Heart left ventricle (tissue), 13 donors: Measurements from ENCODE around the gene SH3TC2.

Experiments used
- POLR2A ChIP-seq, 2 donors: fragments of 450-650 bp; IDR thresholded peaks; one replicate each; pipeline ENCODE4 v1.6.1; 2017; ENCODE audit warnings: antibody characterized with exemption in 2 of 2, mild to moderate bottlenecking in 2 of 2, moderate library complexity in 2 of 2
- TF ChIP-seq, protein P1 (sequence below), 12 donors: fragments of 200-600 bp; sonication (generic) in 4 of 12; IDR thresholded peaks; one replicate each; pipeline versions ENCODE4 v1.5.0 to v1.8.0; 2018 to 2022; ENCODE audit warnings: antibody characterized with exemption in 12 of 12, mild to moderate bottlenecking in 5 of 12
- donor health status: ischemic (EF 13 %, LVEDD 7.1; RV severe dilation, severe dysfunction).
- donor health status: DM: no; HTN: yes; CAD: no.
- donor health status: DM: no; HTN: no; CAD: no.
- donor health status: ischemic (EF 25% LVEDD 6.9; RV normal size, moderate dysfunction).
- donor health status: ischemic (EF 25% LVEDD 5.7; RV mildly dilated, moderate dysfunction).
- donor health status: ischemic (EF 35%, LVEDD 5.7; RV mildly dilated, moderate dysfunction).
- donor health status: nonischemic (EF 11% LVEDD 7.7; RV severe dilation, severe dysfunction).
- donor health status: DM: yes; HTN: yes; CAD: no.
- donor health status: PGD.
- donor health status: ischemic (EF 29% LVEDD 5.4; RV normal size, mild dysfunction).
- donor health status: nonischemic (EF 23%, LVEDD 6.1; RV moderate dilation, normal function).

DNA sequence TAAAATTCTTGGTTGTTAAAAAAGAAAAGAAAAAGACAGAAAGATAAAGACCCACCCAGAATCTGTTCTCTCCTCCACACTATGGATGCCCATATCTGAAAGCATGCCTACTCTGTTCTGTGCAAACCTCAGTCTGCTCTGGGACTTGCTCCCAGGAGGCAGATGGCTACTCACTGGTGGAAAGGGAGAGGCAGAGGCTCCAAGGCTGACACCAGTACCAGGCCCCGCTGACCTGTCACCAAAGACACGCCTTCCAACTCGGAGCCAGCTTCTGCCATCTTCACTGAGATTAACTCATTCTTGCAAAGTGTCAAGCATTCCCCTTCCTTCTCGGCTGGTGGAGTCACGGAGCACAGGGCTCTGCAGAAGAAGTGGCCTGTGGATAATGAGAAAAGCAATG, 21.6 kb downstream of the SH3TC2 start:
- TF ChIP-seq POLR2A (IDR thresholded peaks at IDR 0.05) = no peak
- TF ChIP-seq, protein P1, sequence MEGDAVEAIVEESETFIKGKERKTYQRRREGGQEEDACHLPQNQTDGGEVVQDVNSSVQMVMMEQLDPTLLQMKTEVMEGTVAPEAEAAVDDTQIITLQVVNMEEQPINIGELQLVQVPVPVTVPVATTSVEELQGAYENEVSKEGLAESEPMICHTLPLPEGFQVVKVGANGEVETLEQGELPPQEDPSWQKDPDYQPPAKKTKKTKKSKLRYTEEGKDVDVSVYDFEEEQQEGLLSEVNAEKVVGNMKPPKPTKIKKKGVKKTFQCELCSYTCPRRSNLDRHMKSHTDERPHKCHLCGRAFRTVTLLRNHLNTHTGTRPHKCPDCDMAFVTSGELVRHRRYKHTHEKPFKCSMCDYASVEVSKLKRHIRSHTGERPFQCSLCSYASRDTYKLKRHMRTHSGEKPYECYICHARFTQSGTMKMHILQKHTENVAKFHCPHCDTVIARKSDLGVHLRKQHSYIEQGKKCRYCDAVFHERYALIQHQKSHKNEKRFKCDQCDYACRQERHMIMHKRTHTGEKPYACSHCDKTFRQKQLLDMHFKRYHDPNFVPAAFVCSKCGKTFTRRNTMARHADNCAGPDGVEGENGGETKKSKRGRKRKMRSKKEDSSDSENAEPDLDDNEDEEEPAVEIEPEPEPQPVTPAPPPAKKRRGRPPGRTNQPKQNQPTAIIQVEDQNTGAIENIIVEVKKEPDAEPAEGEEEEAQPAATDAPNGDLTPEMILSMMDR (IDR thresholded peaks at IDR 0.05) = no peak
